ENCODE data around the gene OTX1. TPM values are rescaled to one million over a fixed set of nuclear protein-coding genes. Genes with fewer than 3 reads are reported as not detected.

The OTX1 gene
- total and polyA plus RNA-seq, 2 of the 8 experiments (the other 6 are each of a cell fraction or from before 2014, with no cell fraction given) = 0.24 to 3.3 TPM

- no peaks in the 10 kb centered on the region for H3K79me2 ChIP-seq (ENCODE audit: control insufficient read depth in 1 of 2, insufficient read depth in 2 of 2, low read length in 2 of 2)
- H2BK12ac ChIP-seq (ENCODE audit: low read depth, low read length) = no peak overlapping the region
- no peak overlapping the region for H3K27ac ChIP-seq (ENCODE audit: low read depth, low read length)
- H2BK15ac ChIP-seq (ENCODE audit: low read length) = no peak overlapping the region
- H4K91ac ChIP-seq (replicated peaks; ENCODE audit: insufficient read length, low read length) = no peak overlapping the region
- H3K14ac ChIP-seq (ENCODE audit: insufficient read length) = no peak overlapping the region
- no peaks in the 10 kb centered on the region for H4K20me1 ChIP-seq (replicated peaks in 1 of 2; ENCODE audit: control insufficient read depth in 1 of 2, insufficient read depth in 2 of 2, low read length in 2 of 2)
- no peak overlapping the region for H3K9ac ChIP-seq (replicated peaks in 1 of 4; ENCODE audit: extremely low read depth in 1 of 4, low read depth in 3 of 4, low read length in 3 of 4)
- H2AK5ac ChIP-seq (ENCODE audit: low read depth, low read length) = no peak overlapping the region
- no peak overlapping the region for H3K4me3 ChIP-seq (ENCODE audit: extremely low read depth in 1 of 4, insufficient read depth in 2 of 4, low read depth in 3 of 4, low read length in 4 of 4)
- H4K8ac ChIP-seq (ENCODE audit: extremely low read depth, insufficient read depth, low read length) = no peak overlapping the region
- H3K36me3 ChIP-seq (ENCODE audit: control insufficient read depth in 2 of 4, insufficient read depth in 4 of 4, low read length in 3 of 4) = no peaks in the 10 kb centered on the region
- no peak overlapping the region for H4K5ac ChIP-seq (ENCODE audit: insufficient read length, low read depth, low read length)
- DNase-seq (ENCODE audit: low read depth in 1 of 2, low spot score in 2 of 2) (no peak), FAIRE-seq (no peak)
- POLR2A ChIA-PET (ENCODE audit: partially characterized antibody) = no interaction called here
- H3K9me3 ChIP-seq (ENCODE audit: insufficient read depth in 2 of 2, low read depth in 1 of 2, low read length in 1 of 2) = no peaks in the 10 kb centered on the region
- H2BK120ac ChIP-seq (replicated peaks; ENCODE audit: low read depth, low read length) = no peak overlapping the region
- H2AFZ ChIP-seq (ENCODE audit: low read length) = no peak overlapping the region
- no peak overlapping the region for H3K4me2 ChIP-seq (ENCODE audit: insufficient read depth in 1 of 2, low read depth in 2 of 2, low read length in 2 of 2)
- H3K56ac ChIP-seq (replicated peaks; ENCODE audit: insufficient read length, low read depth, low read length) = no peak overlapping the region
- no peaks in the 10 kb centered on the region for H3K79me1 ChIP-seq (ENCODE audit: low read depth, low read length)
- 0% methylated on average over 1 of the region's 1 CpG; no CpG with 5 or more reads in 1 of the 2 experiments for WGBS, 2 experiments (ENCODE audit: extremely low coverage in 1 of 2, insufficient coverage in 1 of 2, insufficient read length in 1 of 2, insufficient replicate concordance in 2 of 2, low coverage in 1 of 2, low lambda C conversion rate in 2 of 2, missing lambda C conversion rate in 1 of 2)
- no peaks in the 10 kb centered on the region for H3K27me3 ChIP-seq (replicated peaks in 1 of 4; ENCODE audit: control insufficient read depth in 3 of 4, extremely low read depth in 1 of 4, insufficient read depth in 3 of 4, low read length in 3 of 4)
- no peak overlapping the region for H2BK20ac ChIP-seq (ENCODE audit: low read length)
- H3K4ac ChIP-seq (replicated peaks; ENCODE audit: insufficient read length, low read depth, low read length) = no peak overlapping the region
- H2BK5ac ChIP-seq (ENCODE audit: low read depth, low read length) = no peak overlapping the region
- CTCF ChIA-PET (ENCODE audit: partially characterized antibody) = interaction anchor here (1.1 to 1.6 kb wide), 4 partner anchors 13 to 95 kb away, joined by 3 to 6 read pairs (median 4); no protein-coding TSS in a partner anchor
- no peak overlapping the region for H3K23ac ChIP-seq (ENCODE audit: insufficient read length)
- H3K4me1 ChIP-seq (replicated peaks in 1 of 4; ENCODE audit: control insufficient read depth in 3 of 4, insufficient read depth in 4 of 4, low read length in 3 of 4) = no peaks in the 10 kb centered on the region
- no peak overlapping the region for H3K18ac ChIP-seq (ENCODE audit: extremely low read depth, low read length)
- no peak for TF ChIP-seq RXRA (IDR thresholded peaks at IDR 0.05; ENCODE audit: insufficient read depth, low read depth, low read length)
- H3K23me2 ChIP-seq (ENCODE audit: low read depth, low read length) = no peaks in the 10 kb centered on the region
These were observed 42.2 kb downstream of the OTX1 start for GRCh38 chr2:63092857-63093256.

All from H1 (cell line).